Cardiac muscle cell (in vitro differentiated cells and primary cell): ENCODE results near the gene UNC80. TPM values are rescaled to one million over a fixed set of nuclear protein-coding genes. Genes with fewer than 3 reads are reported as not detected.

ENCODE experiments used
- DNase-seq, 2 donors: peaks; one replicate each; pipeline versions ENCODE4 v3.0.0 to v3.0.0-alpha.2; 2010 to 2017; ENCODE audit warnings: low read depth in 1 of 2, low spot score in 1 of 2
- H3K27ac ChIP-seq: fragments of 200-600 bp; sonication (generic); 2 replicates; pipeline ENCODE4 v1.5.1; 2016
- H3K27me3 ChIP-seq: fragments of 200-600 bp; sonication (generic); 2 replicates; pipeline ENCODE4 v1.6.0; 2016; ENCODE audit warnings: control low read depth
- H3K36me3 ChIP-seq: fragments of 200-600 bp; sonication (generic); 2 replicates; pipeline ENCODE4 v1.5.1; 2016; ENCODE audit warnings: control low read depth
- H3K4me1 ChIP-seq: fragments of 200-600 bp; sonication (generic); 2 replicates; pipeline ENCODE4 v1.8.1; 2017; ENCODE audit warnings: low read depth, mild to moderate bottlenecking, mixed run types
- H3K4me3 ChIP-seq: fragments of 200-600 bp; sonication (generic); 2 replicates; pipeline ENCODE4 v1.5.1; 2016; ENCODE audit warnings: mild to moderate bottlenecking
- H3K9me3 ChIP-seq: fragments of 200-600 bp; sonication (generic); 2 replicates; pipeline ENCODE4 v1.5.1; 2017; ENCODE audit warnings: low read depth, mild to moderate bottlenecking, control low read depth
- CTCF ChIP-seq: IDR thresholded peaks from 2 replicates; pipeline ENCODE4 v1.5.1; 2012; ENCODE audit warnings: low read depth, mild to moderate bottlenecking, low read length
- polyA plus RNA-seq: library from polyadenylated mRNA; unstranded; fragments of >200 nt; fragmentation: Nextera tagmentation; extraction: Ambion mirVana; gene quantifications from 2 replicates; pipeline ENCODE4 v1.2.1, GENCODE V29; 2016
- total RNA-seq: library from RNA; depleted of rRNA; stranded (reverse); fragments of >200 nt; gene quantifications from 2 replicates; pipeline ENCODE4 v1.2.3, GENCODE V29; 2016

UNC80 gene
- total and polyA plus RNA-seq, 2 experiments from 2014 or later, result 0.39 to 0.54 TPM

- no peak for DNase-seq
- no peaks in the 10 kb centered on the region for H3K4me1 ChIP-seq
- H3K4me3 ChIP-seq, result no peak overlapping the region
- H3K9me3 ChIP-seq, result no peaks in the 10 kb centered on the region
- peaks cover 6% of the 10 kb centered on the region for H3K27me3 ChIP-seq
- H3K36me3 ChIP-seq, result no peaks in the 10 kb centered on the region
- no peak overlapping the region for H3K27ac ChIP-seq
- no peak for TF ChIP-seq CTCF
These were observed 29.7 kb upstream of the UNC80 start for GRCh38 chr2:209741953-209742352.

- no peaks in the 10 kb centered on the region for H3K4me1 ChIP-seq
- H3K9me3 ChIP-seq, result no peaks in the 10 kb centered on the region
- H3K36me3 ChIP-seq, result no peaks in the 10 kb centered on the region
- no peak overlapping the region for H3K4me3 ChIP-seq
- DNase-seq, result no peak
- peaks cover 12% of the 10 kb centered on the region for H3K27me3 ChIP-seq
- H3K27ac ChIP-seq, result no peak overlapping the region
- TF ChIP-seq CTCF, result no peak
These were observed 18.6 kb upstream of the UNC80 start for GRCh38 chr2:209753020-209753419.

- H3K27me3 ChIP-seq, result peaks cover 31% of the 10 kb centered on the region
- no peak overlapping the region for H3K4me3 ChIP-seq
- no peak overlapping the region for H3K27ac ChIP-seq
- no peaks in the 10 kb centered on the region for H3K9me3 ChIP-seq
- DNase-seq, result no peak
- TF ChIP-seq CTCF, result no peak
- H3K36me3 ChIP-seq, result no peaks in the 10 kb centered on the region
- H3K4me1 ChIP-seq, result no peaks in the 10 kb centered on the region
These were observed 14.5 kb upstream of the UNC80 start for GRCh38 chr2:209757163-209757562.

- Histone ChIP-seq H3K9me3 (no peaks in the 10 kb centered on the region), H3K4me3 (no peak overlapping the region), H3K36me3 (no peaks in the 10 kb centered on the region), H3K4me1 (no peaks in the 10 kb centered on the region), H3K27me3 (peaks cover 38% of the 10 kb centered on the region), H3K27ac (no peak overlapping the region)
- TF ChIP-seq CTCF, result no peak
- no peak for DNase-seq
These were observed 10.1 kb upstream of the UNC80 start for GRCh38 chr2:209761566-209761965.

GRCh38 chr2:209762563-209762962 is 9.1 kb upstream of the UNC80 start:
- no peak for TF ChIP-seq CTCF
- H3K4me3 ChIP-seq, result no peak overlapping the region
- peaks cover 41% of the 10 kb centered on the region for H3K27me3 ChIP-seq
- no peak overlapping the region for H3K27ac ChIP-seq
- H3K9me3 ChIP-seq, result no peaks in the 10 kb centered on the region
- no peak for DNase-seq
- H3K36me3 ChIP-seq, result no peaks in the 10 kb centered on the region
- no peaks in the 10 kb centered on the region for H3K4me1 ChIP-seq

- no peaks in the 10 kb centered on the region for H3K36me3 ChIP-seq
- no peaks in the 10 kb centered on the region for H3K9me3 ChIP-seq
- H3K27me3 ChIP-seq, result peaks cover 44% of the 10 kb centered on the region
- TF ChIP-seq CTCF, result no peak
- DNase-seq, result no peak
- no peaks in the 10 kb centered on the region for H3K4me1 ChIP-seq
- H3K4me3 ChIP-seq, result no peak overlapping the region
- no peak overlapping the region for H3K27ac ChIP-seq
These were observed 8.5 kb upstream of the UNC80 start for GRCh38 chr2:209763106-209763505.
